Thymus (tissue), 11 donors: ENCODE data around the gene C21orf91. TPM values are rescaled to one million over a fixed set of nuclear protein-coding genes. Genes with fewer than 3 reads are reported as not detected.
A peak's percentile ranks its signal among the peaks of the same experiment; 100 is the strongest.

ENCODE experiments used
- DNase-seq, 9 donors: peaks; one replicate each; pipeline ENCODE4 v3.0.0-alpha.2; 2013; ENCODE audit warnings: low spot score in 9 of 9, low read depth in 6 of 9, missing footprints in 1 of 9
- H3K27ac ChIP-seq, 2 donors: one replicate each; pipeline ENCODE4 v1.5.1; 2013; ENCODE audit warnings: control low read depth in 1 of 2, low read depth in 1 of 2, low read length in 1 of 2, mild to moderate bottlenecking in 1 of 2, moderate library complexity in 1 of 2
- H3K27me3 ChIP-seq, 2 donors: one replicate each; pipeline ENCODE4 v1.5.1; 2013; ENCODE audit warnings: low read length in 1 of 2; ENCODE audit not compliant: control insufficient read depth in 2 of 2, insufficient read depth in 1 of 2
- H3K36me3 ChIP-seq, 2 donors: one replicate each; pipeline ENCODE4 v1.5.1; 2013; ENCODE audit warnings: low read length in 1 of 2, mild to moderate bottlenecking in 1 of 2, moderate library complexity in 1 of 2; ENCODE audit not compliant: control insufficient read depth in 2 of 2, insufficient read depth in 2 of 2
- H3K4me1 ChIP-seq, 2 donors: one replicate each; pipeline ENCODE4 v1.5.1; 2013; ENCODE audit warnings: low read length in 2 of 2; ENCODE audit not compliant: control insufficient read depth in 2 of 2, insufficient read depth in 2 of 2
- H3K4me3 ChIP-seq, 2 donors: one replicate each; pipeline ENCODE4 v1.5.1; 2013; ENCODE audit warnings: low read length in 2 of 2, control low read depth in 1 of 2, mild to moderate bottlenecking in 1 of 2
- H3K9me3 ChIP-seq, 2 donors: one replicate each; pipeline ENCODE4 v1.5.1; 2013; ENCODE audit warnings: low read length in 1 of 2, mild to moderate bottlenecking in 1 of 2; ENCODE audit not compliant: control insufficient read depth in 2 of 2, insufficient read depth in 1 of 2
- WGBS: extraction: QIAGEN DNeasy Blood & Tissue Kit; methylation state at CpG from one replicate; pipeline ENCODE4 v1.1.7; 2013; 5-methylcytosine and 5-hydroxymethylcytosine counted together
- polyA plus RNA-seq: library from polyadenylated mRNA; stranded (reverse); fragments of 200-250 nt; gene quantifications from one replicate; pipeline ENCODE4 v1.2.3, GENCODE V29; 2013
- total RNA-seq: library from RNA; stranded (reverse); fragments of 120-200 nt; gene quantifications from one replicate; pipeline ENCODE4 v1.2.4, GENCODE V29; 2013
- donor health status: healthy.

The C21orf91 gene
- total and polyA plus RNA-seq, 2 donors = 10.0 to 17.7 TPM

DNA sequence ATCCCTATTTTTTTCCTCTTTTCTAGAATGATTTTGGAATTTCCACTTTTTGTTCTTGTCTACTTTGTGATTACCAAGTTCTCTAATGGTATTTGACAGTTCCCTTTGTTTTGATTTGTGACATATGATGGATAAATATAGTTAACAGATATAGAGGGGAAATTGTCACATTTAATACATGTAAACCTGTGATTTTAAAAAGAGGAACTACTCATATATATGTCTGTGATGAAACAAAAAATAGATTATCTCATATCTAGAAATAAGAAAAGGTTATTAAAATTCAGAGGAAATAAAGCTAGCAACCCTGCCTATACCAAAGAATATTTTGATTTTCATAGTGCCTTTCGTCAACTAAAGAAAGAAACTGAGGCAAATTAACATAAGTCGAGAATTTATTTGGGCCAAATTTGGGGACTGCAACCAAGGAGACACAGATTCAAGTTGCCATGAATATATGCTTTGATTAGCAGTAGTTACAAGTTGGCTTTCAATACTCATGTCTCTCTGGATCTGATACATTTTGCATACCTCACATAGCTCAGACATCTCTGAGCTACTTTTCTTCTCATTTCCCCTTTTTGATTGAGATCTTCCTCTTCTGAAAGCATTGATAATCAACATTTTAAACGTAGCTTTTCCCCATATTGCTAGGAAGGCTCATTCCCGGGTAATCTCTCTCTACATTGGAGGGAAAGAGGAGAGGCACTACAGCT is 15.6 kb upstream of the C21orf91 start:
- Histone ChIP-seq H3K4me1 (no peaks in the 10 kb centered on the region), H3K9me3 (no peaks in the 10 kb centered on the region), H3K27ac (no peak overlapping the region), H3K36me3 (no peaks in the 10 kb centered on the region), H3K4me3 (no peak overlapping the region), H3K27me3 (no peaks in the 10 kb centered on the region)
- WGBS = 78% methylated on average over 4 of the region's 4 CpGs
- no peak for DNase-seq

- Histone ChIP-seq H3K4me1 (no peaks in the 10 kb centered on the region), H3K9me3 (no peaks in the 10 kb centered on the region), H3K27me3 (no peaks in the 10 kb centered on the region), H3K27ac (no peak overlapping the region), H3K36me3 (no peaks in the 10 kb centered on the region), H3K4me3 (no peak overlapping the region)
- DNase-seq = no peak
- 94% methylated on average over 3 of the region's 3 CpGs for WGBS
Measured at GRCh38 chr21:17829472-17829871, 10.3 kb upstream of the C21orf91 start.

GRCh38 chr21:17828223-17828622 is 9.1 kb upstream of the C21orf91 start:
- 92% methylated on average over 3 of the region's 3 CpGs for WGBS
- no peak overlapping the region for H3K27ac ChIP-seq
- no peak for DNase-seq
- H3K9me3 ChIP-seq = no peaks in the 10 kb centered on the region
- no peak overlapping the region for H3K4me3 ChIP-seq
- no peaks in the 10 kb centered on the region for H3K36me3 ChIP-seq
- H3K4me1 ChIP-seq = no peaks in the 10 kb centered on the region
- no peaks in the 10 kb centered on the region for H3K27me3 ChIP-seq

DNA sequence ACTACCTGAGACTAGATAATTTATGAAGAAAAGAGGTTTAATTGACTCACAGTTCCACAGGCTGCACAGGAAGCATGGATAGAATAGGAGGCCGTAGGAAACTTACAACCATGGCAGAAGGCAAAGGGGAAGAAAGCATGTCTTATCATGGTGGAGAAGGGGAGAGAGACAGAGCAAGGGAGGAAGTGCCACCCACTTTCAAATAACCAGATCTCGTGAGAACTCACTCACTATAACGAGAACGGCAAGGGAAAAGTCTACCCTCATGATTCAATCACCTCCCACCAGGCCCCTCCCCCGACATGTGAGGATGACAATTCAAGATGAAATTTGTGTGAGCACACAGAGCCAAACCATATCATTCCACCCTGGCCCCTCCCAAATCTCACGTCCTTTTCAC is 4.7 kb upstream of the C21orf91 start:
- Histone ChIP-seq H3K4me1 (peaks cover 4 to 5% of the 10 kb centered on the region in 2 donors), H3K4me3 (no peak overlapping the region), H3K36me3 (no peaks in the 10 kb centered on the region), H3K9me3 (no peaks in the 10 kb centered on the region), H3K27ac (no peak overlapping the region), H3K27me3 (no peaks in the 10 kb centered on the region)
- 91% methylated on average over 6 of the region's 6 CpGs for WGBS
- no peak for DNase-seq

GRCh38 chr21:17821121-17821520 is 2.0 kb upstream of the C21orf91 start:
- Histone ChIP-seq H3K27ac (no peak overlapping the region), H3K36me3 (peaks cover 0 to 4% of the 10 kb centered on the region in 2 donors)
- WGBS = 96% methylated on average over 3 of the region's 3 CpGs

DNA sequence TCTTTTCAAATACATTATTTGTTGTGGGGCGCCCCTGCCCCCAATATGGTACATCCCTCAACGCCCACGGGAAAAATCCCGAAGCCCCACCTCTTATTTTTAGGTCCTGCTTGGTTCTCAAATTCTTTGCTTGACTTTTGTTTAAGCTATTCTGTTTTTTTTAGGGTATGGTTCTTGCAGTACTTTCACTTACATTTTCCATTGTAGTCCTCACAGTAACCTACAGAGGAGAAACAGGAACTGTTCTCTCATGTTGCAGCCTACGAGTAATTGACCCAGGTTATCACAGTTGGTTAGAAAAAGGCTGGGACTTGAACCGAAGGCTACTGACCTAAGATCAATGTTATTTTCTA is 697 bp upstream of the C21orf91 start:
- Histone ChIP-seq H3K36me3 (peaks cover 3 to 6% of the 10 kb centered on the region in 2 donors), H3K9me3 (no peaks in the 10 kb centered on the region), H3K27ac (peak overlapping the region; percentile 89 to 97), H3K4me1 (peaks cover 7 to 9% of the 10 kb centered on the region in 2 donors), H3K4me3 (peak overlapping the region; percentile 69 to 85), H3K27me3 (no peaks in the 10 kb centered on the region)
- DNase-seq = no peak
- under 1% methylated on average over 6 of the region's 6 CpGs for WGBS

More at GRCh38 chr21:17821121-17821520, 2.0 kb upstream of the C21orf91 start:
- no peak for DNase-seq
- Histone ChIP-seq H3K4me3 (no peak overlapping the region), H3K9me3 (no peaks in the 10 kb centered on the region), H3K4me1 (peaks cover 7 to 9% of the 10 kb centered on the region in 2 donors), H3K27me3 (no peaks in the 10 kb centered on the region)

DNA sequence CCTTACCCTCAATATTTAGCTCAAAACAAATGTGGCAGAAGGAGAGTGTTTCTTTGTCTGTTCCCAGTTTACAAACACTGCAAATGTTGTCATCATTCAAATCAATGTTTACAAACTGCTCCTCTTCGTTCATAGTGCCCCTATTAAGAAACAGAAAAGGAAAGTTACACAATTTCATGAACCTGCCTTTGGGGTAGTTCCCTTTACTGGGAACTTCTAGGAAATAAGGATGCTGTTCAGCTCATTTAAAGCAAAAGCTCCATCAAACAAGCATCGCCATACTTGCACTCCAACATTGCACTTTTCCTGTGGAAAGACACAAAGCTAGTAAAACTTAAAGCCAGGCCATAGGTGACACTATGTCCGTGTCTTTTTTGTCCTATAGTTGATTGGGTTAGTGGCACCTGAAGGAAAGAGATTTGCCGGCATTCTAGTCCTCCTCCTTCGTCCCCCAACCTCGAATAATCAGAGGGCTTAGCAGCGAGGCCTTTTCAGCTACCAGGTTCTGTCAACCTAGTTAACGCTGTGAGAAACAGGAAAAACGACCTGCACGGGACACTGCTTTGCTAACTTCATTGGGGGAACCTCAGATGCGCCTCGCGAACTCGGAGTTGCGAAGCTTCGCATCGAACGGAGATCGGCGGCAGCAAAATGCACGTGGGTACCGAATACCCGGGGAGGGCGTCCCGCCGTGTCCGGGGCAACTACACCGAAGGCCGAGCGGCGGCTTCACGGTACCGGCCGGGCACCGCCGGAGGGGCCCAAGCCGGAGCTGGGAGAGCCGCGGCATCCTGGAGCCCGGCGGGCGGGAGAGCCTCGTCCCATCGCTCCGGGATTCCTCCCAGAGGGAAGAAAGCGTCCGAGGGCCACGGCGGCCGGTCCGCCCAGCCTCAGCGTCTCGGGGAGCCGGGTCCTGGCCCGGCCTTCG is 706 bp downstream of the C21orf91 start:
- peak overlapping the region; percentile 69 to 85 for H3K4me3 ChIP-seq
- peaks cover 7 to 9% of the 10 kb centered on the region in 2 donors for H3K4me1 ChIP-seq
- H3K27me3 ChIP-seq = no peaks in the 10 kb centered on the region
- no peaks in the 10 kb centered on the region for H3K9me3 ChIP-seq
- under 1% methylated on average over 56 of the region's 56 CpGs for WGBS
- peak in 8 of 9 donors; percentile 24 to 81 (median 57) for DNase-seq
- H3K27ac ChIP-seq = peak overlapping the region; percentile 77 to 97
- peaks cover 10 to 18% of the 10 kb centered on the region in 2 donors for H3K36me3 ChIP-seq

DNA sequence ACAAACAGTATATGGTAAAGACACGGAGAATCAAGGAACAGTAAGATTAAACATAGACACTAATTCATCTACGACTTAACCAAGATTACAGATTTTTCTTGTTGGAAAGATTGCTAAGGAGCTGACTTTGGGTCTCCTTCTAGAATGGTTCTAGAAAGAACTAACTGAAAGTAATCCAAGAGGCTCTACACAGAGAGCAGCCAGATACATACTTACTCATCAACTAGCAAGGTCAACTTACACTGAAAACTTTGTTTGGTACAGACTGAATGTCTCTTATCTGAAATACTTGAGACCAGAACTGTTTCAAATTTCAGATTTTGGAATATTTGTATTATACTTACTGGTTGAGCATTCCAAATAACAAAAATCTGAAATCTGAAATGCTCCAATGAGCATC is 5.8 kb downstream of the C21orf91 start:
- 99% methylated on average over 2 of the region's 2 CpGs for WGBS
- H3K4me1 ChIP-seq = peaks cover 3 to 5% of the 10 kb centered on the region in 2 donors
- no peak overlapping the region for H3K4me3 ChIP-seq
- H3K9me3 ChIP-seq = peaks cover 4 to 5% of the 10 kb centered on the region in 2 donors
- no peaks in the 10 kb centered on the region for H3K27me3 ChIP-seq
- no peak for DNase-seq
- no peak overlapping the region for H3K27ac ChIP-seq
- H3K36me3 ChIP-seq = peaks cover 21 to 48% of the 10 kb centered on the region in 2 donors

DNA sequence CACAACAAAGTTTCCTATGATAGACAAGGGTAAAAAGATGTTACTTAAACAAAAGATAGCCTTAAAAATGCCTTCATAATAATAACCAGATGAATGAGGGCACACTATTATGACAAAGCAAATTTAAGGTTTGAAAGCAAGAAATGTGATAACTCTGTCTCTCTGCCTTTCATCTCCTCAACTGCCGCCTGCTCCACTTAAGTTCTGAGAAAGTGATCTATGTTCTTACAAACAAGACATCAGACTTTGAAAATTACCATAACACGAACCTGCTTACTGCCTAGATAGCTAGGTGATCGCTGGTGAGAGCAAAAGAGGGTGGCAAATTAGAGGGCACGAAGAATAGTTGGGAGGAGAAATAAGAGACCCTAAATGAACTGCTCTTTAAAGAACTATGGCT is 13.2 kb downstream of the C21orf91 start:
- H3K27ac ChIP-seq = no peak overlapping the region
- no peak for DNase-seq
- 82% methylated on average over 4 of the region's 4 CpGs for WGBS
- H3K4me1 ChIP-seq = no peaks in the 10 kb centered on the region
- no peaks in the 10 kb centered on the region for H3K27me3 ChIP-seq
- peaks cover 10 to 12% of the 10 kb centered on the region in 2 donors for H3K9me3 ChIP-seq
- H3K4me3 ChIP-seq = no peak overlapping the region
- peaks cover 22 to 39% of the 10 kb centered on the region in 2 donors for H3K36me3 ChIP-seq
